ENCODE results near the gene ELOA. TPM values are rescaled to one million over a fixed set of nuclear protein-coding genes. Genes with fewer than 3 reads are reported as not detected.
"Not testable (repeated sequence)": the region's sequence is repeated elsewhere in the genome, so short reads cannot be mapped to it uniquely, and the experiment has no call there.

The ELOA gene
- total RNA-seq, 1 experiment from 2014 or later, result 70.7 TPM

- in situ Hi-C loops (cut with HindIII; ENCODE audit: low sequenced_read_pairs), result no loop called here
- DNase-seq (ENCODE audit: low spot score), result no peak
These were observed 10.7 kb upstream of the ELOA start for GRCh38 chr1:23732363-23733224.

GRCh38 chr1:23733281-23733680 lies 10.0 kb upstream of the ELOA start:
- in situ Hi-C loops (cut with HindIII; ENCODE audit: low sequenced_read_pairs); DNase-seq (ENCODE audit: low spot score): not testable (repeated sequence)

GRCh38 chr1:23736437-23737134 lies 6.7 kb upstream of the ELOA start:
- in situ Hi-C loops (cut with HindIII; ENCODE audit: low sequenced_read_pairs), result no loop called here
- DNase-seq (ENCODE audit: low spot score), result no peak

- in situ Hi-C loops (cut with HindIII; ENCODE audit: low sequenced_read_pairs), result no loop called here
These were observed 1.7 kb upstream of the ELOA start for GRCh38 chr1:23741609-23742008.

GRCh38 chr1:23742670-23743286 lies 493 bp upstream of the ELOA start:
- in situ Hi-C loops (cut with HindIII; ENCODE audit: low sequenced_read_pairs), result no loop called here
- DNase-seq (ENCODE audit: low spot score), result no peak

More at GRCh38 chr1:23741609-23742008, 1.7 kb upstream of the ELOA start:
- DNase-seq (ENCODE audit: low spot score), result no peak

- in situ Hi-C loops (cut with HindIII; ENCODE audit: low sequenced_read_pairs), result no loop called here
- peak; percentile 55 for DNase-seq (ENCODE audit: low spot score)
These were observed 2.2 kb downstream of the ELOA start for GRCh38 chr1:23745515-23745914.

GRCh38 chr1:23748016-23748415 lies 4.7 kb downstream of the ELOA start:
- no peak for DNase-seq (ENCODE audit: low spot score)
- in situ Hi-C loops (cut with HindIII; ENCODE audit: low sequenced_read_pairs), result no loop called here

- in situ Hi-C loops (cut with HindIII; ENCODE audit: low sequenced_read_pairs), result no loop called here
These were observed 8.0 kb downstream of the ELOA start for GRCh38 chr1:23751050-23751814.

GRCh38 chr1:23751815-23752200 lies 8.5 kb downstream of the ELOA start:
- in situ Hi-C loops (cut with HindIII; ENCODE audit: low sequenced_read_pairs), result no loop called here
- no peak for DNase-seq (ENCODE audit: low spot score)

More at GRCh38 chr1:23751050-23751814, 8.0 kb downstream of the ELOA start:
- peak; percentile 41 for DNase-seq (ENCODE audit: low spot score)

- no peak for DNase-seq (ENCODE audit: low spot score)
- in situ Hi-C loops (cut with HindIII; ENCODE audit: low sequenced_read_pairs), result no loop called here
These were observed 9.6 kb downstream of the ELOA start for GRCh38 chr1:23752909-23753308.

GRCh38 chr1:23756676-23757075 lies 13.4 kb downstream of the ELOA start:
- in situ Hi-C loops (cut with HindIII; ENCODE audit: low sequenced_read_pairs), result no loop called here
- DNase-seq (ENCODE audit: low spot score), result no peak

- in situ Hi-C loops (cut with HindIII; ENCODE audit: low sequenced_read_pairs), result no loop called here
- no peak for DNase-seq (ENCODE audit: low spot score)
These were observed 14.5 kb downstream of the ELOA start for GRCh38 chr1:23757812-23758211.

GRCh38 chr1:23759277-23759676 lies 16.0 kb downstream of the ELOA start:
- in situ Hi-C loops (cut with HindIII; ENCODE audit: low sequenced_read_pairs), result no loop called here
- no peak for DNase-seq (ENCODE audit: low spot score)

GRCh38 chr1:23763041-23763577 lies 19.8 kb downstream of the ELOA start:
- DNase-seq (ENCODE audit: low spot score), result peak; percentile 28
- in situ Hi-C loops (cut with HindIII; ENCODE audit: low sequenced_read_pairs), result no loop called here

GRCh38 chr1:23768733-23769132 lies 25.5 kb downstream of the ELOA start:
- in situ Hi-C loops (cut with HindIII; ENCODE audit: low sequenced_read_pairs), result no loop called here
- DNase-seq (ENCODE audit: low spot score), result no peak

- peak; percentile 90 for DNase-seq (ENCODE audit: low spot score)
- in situ Hi-C loops (cut with HindIII; ENCODE audit: low sequenced_read_pairs), result no loop called here
These were observed 29.0 kb downstream of the ELOA start for GRCh38 chr1:23772049-23772853.

- no peak for DNase-seq (ENCODE audit: low spot score)
- in situ Hi-C loops (cut with HindIII; ENCODE audit: low sequenced_read_pairs), result no loop called here
These were observed 29.6 kb downstream of the ELOA start for GRCh38 chr1:23772854-23773242.

GRCh38 chr1:23774174-23774880 lies 31.1 kb downstream of the ELOA start:
- no peak for DNase-seq (ENCODE audit: low spot score)
- in situ Hi-C loops (cut with HindIII; ENCODE audit: low sequenced_read_pairs), result no loop called here

All from G401 (cell line).